ENCODE data around the gene NUP88.

The NUP88 gene

GRCh38 chr17:5418858-5419355, 555 bp downstream of the NUP88 start:
- DNase-seq: no peak

GRCh38 chr17:5416901-5417300, 2.6 kb downstream of the NUP88 start:
- DNase-seq: no peak

GRCh38 chr17:5413682-5414081, 5.8 kb downstream of the NUP88 start:
- no peak for DNase-seq

- DNase-seq: no peak
Observed at GRCh38 chr17:5410594-5411272, 8.7 kb downstream of the NUP88 start.

- no peak for DNase-seq
Observed at GRCh38 chr17:5408186-5408585, 11.3 kb downstream of the NUP88 start.

- DNase-seq: no peak
Observed at GRCh38 chr17:5405400-5405799, 14.1 kb downstream of the NUP88 start.

- DNase-seq: no peak
Observed at GRCh38 chr17:5399767-5400166, 19.7 kb downstream of the NUP88 start.

GRCh38 chr17:5396612-5397011, 22.9 kb downstream of the NUP88 start:
- DNase-seq: no peak

GRCh38 chr17:5391678-5392077, 27.8 kb downstream of the NUP88 start:
- DNase-seq: no peak

GRCh38 chr17:5381542-5381941, 37.9 kb downstream of the NUP88 start:
- no peak for DNase-seq

- DNase-seq: no peak
Observed at GRCh38 chr17:5380491-5381135, 38.8 kb downstream of the NUP88 start.

- no peak for DNase-seq
Observed at GRCh38 chr17:5379351-5380107, 39.9 kb downstream of the NUP88 start.

- no peak for DNase-seq
Observed at GRCh38 chr17:5378566-5379207, 40.8 kb downstream of the NUP88 start.

GRCh38 chr17:5373112-5373511, 46.4 kb downstream of the NUP88 start:
- no peak for DNase-seq

GRCh38 chr17:5370411-5370810, 49.1 kb downstream of the NUP88 start:
- no peak for DNase-seq

GRCh38 chr17:5365831-5366230, 53.6 kb downstream of the NUP88 start:
- DNase-seq: no peak

- DNase-seq: no peak
Observed at GRCh38 chr17:5364696-5365095, 54.8 kb downstream of the NUP88 start.

GRCh38 chr17:5364156-5364555, 55.3 kb downstream of the NUP88 start:
- no peak for DNase-seq

- DNase-seq: no peak
Observed at GRCh38 chr17:5362162-5362811, 57.2 kb downstream of the NUP88 start.

- DNase-seq: no peak
Observed at GRCh38 chr17:5361426-5361825, 58.0 kb downstream of the NUP88 start.

GRCh38 chr17:5355421-5356129, 63.9 kb downstream of the NUP88 start:
- DNase-seq: no peak

GRCh38 chr17:5354886-5355415, 64.5 kb downstream of the NUP88 start:
- DNase-seq: no peak

Data from T1000 (cell line).